Measurements from ENCODE around the gene MAPRE3.

Gene MAPRE3

GRCh38 chr2:27040282-27040681, 69.8 kb downstream of the MAPRE3 start:
- no peak for DNase-seq (ENCODE audit: low spot score)

- no peak for DNase-seq (ENCODE audit: low spot score)
These were observed 71.3 kb downstream of the MAPRE3 start for GRCh38 chr2:27041752-27042151.

GRCh38 chr2:27042159-27042661, 71.8 kb downstream of the MAPRE3 start:
- peak; percentile 38 for DNase-seq (ENCODE audit: low spot score)

- DNase-seq (ENCODE audit: low spot score), result no peak
These were observed 72.7 kb downstream of the MAPRE3 start for GRCh38 chr2:27042985-27043634.

GRCh38 chr2:27049422-27050280, 79.2 kb downstream of the MAPRE3 start:
- DNase-seq (ENCODE audit: low spot score), result no peak

GRCh38 chr2:27050281-27050995, 80.0 kb downstream of the MAPRE3 start:
- no peak for DNase-seq (ENCODE audit: low spot score)

DNA sequence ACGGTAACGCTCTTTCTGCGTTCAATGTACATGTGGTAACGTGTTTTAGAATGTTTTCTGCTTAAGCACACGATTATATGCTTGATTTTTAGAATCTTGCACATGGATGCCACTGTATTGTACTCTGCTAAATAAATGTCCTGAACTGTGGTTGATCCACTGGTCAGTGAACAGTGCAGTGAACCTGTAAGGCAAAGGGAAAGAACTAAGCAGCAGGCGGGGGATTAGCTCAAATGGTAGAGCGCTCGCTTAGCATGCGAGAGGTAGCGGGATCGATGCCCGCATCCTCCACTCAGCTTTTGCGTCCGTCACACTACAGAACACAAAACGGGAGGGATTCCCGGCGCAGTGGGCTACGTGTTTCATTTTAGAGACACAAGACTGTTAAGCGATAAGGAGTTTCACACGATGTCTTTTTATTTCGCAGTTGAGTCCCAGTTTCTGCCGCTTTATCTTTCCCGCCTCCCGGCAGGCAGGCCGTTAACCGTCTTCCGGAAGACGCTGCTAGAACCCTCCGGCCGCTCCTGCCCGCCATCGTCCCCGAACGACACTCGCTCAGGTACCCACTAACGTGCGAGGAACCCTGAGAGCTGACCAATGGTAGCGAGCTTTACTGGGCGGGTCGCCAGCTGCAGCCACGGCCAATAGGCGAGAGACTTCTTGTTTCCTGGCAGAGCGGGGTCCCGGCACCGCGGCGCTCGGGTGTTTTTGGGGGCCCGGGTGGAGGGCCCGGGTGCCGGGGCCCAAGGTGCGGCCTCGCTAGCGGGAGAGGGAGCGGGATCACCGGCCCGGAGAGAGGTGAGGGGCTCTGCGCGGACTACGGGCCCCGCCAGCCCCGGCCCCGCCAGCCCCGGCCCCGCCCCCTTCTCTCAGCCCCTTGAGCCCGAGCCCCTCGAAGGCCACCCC, 80.8 kb downstream of the MAPRE3 start, which contains the start of gene AGBL5:
Gene AGBL5, plus strand, starts transcription at position 673 of the 906 bp plus-strand sequence. CDS start 1,291 bp downstream, outside the sequence.
- DNase-seq (ENCODE audit: low spot score), result peak; percentile 97

DNA sequence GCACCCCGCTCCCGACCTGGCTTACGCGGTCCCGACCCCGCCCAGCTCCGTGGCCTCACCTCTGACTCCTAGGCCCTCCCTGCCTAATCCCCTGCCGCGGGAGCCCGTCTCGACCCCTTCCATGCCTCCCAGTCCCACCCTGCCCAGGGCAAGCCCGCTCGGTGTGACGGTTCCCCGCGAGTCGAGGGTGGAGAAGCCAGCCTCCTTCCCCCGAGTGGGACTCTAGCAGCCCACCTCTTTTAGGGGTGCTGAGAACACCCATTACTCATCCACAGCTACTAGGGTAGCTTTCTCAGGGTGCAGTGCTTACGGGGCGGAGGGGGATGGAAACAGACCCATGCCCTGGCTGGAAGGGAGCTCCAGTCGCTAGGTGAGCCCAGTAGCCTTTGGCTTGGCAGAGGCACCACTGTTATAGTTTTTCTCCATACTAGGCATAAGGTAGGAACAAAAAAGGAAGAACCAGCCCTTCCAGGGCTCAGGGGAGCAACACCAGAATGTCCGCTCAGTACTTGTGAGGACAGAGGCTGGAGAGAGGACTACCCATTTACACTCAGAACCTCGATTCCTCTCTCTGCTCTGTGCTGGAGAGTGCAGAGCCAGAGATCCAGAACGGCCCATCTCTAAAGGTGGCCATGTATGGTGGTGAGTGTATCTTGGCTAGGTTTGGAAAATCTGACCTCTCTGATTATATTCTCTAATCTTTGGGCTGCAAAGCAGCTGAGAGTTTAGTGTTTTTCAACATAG, 81.6 kb downstream of the MAPRE3 start:
- DNase-seq (ENCODE audit: low spot score), result peak; percentile 43

- DNase-seq (ENCODE audit: low spot score), result no peak
These were observed 82.9 kb downstream of the MAPRE3 start for GRCh38 chr2:27053321-27053720.

GRCh38 chr2:27053776-27054175, 83.3 kb downstream of the MAPRE3 start:
- no peak for DNase-seq (ENCODE audit: low spot score)

DNA sequence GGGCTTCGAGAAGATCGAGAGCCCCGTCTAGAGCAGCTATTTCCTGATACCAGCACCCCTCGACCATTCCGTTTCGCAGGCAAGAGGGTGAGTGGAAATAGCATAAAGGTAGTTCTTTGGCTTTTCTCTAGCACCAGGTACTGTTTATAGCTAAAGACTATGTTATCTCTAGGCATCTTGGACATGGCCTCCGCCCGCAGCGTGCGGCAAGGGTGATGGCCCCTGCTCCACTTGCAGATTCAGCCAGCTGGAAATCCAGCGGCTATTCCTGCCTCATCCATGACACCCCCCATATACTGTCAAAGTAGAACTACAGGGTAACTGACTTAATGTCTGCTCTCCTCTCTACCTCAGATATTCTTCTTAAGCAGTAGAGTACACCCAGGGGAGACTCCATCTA, 84.3 kb downstream of the MAPRE3 start:
- DNase-seq (ENCODE audit: low spot score), result no peak

DNA sequence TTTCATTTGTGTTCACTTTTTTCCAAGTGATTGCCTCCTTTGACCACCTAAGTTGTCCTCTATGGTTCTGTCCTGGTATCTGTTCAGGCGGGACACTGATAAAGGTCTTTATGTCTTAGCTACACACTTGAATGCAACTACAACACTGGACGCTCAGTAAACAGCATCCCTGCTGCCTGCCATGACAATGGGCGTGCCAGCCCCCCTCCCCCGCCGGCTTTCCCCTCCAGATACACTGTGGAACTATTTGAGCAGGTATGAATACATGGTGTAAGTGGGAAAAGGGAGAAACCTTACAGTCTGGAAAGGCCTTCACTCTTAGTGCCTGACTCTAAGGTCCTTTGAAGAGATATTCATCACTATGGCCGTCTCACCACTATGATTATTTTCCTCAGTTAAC, 86.7 kb downstream of the MAPRE3 start:
- DNase-seq (ENCODE audit: low spot score), result no peak

GRCh38 chr2:27058210-27058609, 87.8 kb downstream of the MAPRE3 start:
- no peak for DNase-seq (ENCODE audit: low spot score)

DNA sequence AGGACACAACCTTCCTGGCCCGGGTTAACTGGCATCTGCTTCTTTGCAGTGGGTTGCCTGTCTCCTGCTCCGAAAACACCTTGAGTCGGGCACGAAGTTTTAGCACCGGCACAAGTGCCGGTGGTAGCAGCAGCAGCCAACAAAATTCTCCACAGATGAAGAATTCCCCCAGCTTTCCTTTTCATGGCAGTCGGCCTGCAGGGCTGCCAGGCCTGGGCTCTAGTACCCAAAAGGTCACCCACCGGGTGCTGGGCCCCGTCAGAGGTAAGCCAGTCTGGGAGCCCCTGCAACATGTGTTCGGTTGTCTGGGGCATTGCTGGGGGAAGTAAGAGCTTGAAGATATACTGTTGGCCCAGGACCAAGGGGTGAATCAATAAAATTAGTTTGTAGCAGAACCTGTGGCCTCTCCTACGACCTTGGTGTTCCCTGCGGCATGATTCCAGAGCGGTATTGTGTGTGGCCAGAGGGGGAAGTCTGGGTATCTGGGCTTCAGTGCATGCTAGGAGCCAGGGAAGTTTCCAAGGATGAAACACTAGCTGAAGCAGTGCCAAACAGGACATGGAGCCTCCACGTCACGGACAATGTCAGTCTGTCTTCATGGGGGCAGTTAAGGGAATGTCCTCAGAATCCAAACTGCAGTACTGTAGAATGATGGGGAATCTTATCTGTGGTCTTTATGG, 88.8 kb downstream of the MAPRE3 start:
- DNase-seq (ENCODE audit: low spot score), result no peak

GRCh38 chr2:27060323-27060722, 89.9 kb downstream of the MAPRE3 start:
- no peak for DNase-seq (ENCODE audit: low spot score)

DNA sequence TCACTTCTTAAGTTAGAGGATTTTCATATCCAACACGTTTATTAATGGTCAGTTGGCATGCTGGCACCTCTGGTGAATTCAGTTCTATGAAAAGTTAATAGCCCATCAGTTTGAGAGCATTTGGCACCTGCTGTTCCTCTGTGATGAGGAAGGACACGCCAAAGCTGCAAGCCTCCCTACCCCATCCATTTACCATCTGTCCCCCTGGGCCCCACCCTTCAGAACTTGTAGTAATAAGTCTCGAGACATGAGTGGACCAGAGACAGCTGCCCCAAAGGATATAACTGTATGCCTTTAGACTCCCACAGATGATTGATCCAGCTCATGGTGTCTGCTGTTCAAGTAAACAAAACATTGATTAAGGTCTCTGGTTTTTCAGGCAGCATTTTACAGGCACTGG, 94.7 kb downstream of the MAPRE3 start:
- DNase-seq (ENCODE audit: low spot score), result no peak

DNA sequence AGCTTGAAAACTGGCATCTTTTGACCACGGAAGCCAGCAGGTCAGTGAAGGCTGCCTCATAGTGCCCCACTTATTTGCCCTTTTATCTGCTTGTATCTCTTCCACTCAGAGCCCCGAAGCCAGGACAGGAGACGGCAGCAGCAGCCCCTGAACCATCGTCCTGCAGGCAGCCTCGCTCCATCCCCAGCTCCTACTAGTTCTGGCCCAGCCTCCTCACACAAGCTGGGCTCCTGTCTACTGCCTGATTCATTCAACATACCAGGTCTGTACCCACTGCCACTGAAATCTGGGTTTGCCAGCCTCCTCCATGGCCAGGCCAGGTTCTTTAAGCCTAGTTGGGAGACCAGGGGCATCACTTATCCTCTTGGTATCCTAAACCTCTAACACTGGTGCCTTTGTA, 96.9 kb downstream of the MAPRE3 start:
- DNase-seq (ENCODE audit: low spot score), result no peak

GRCh38 chr2:27069436-27069835, 99.0 kb downstream of the MAPRE3 start:
- no peak for DNase-seq (ENCODE audit: low spot score)

- no peak for DNase-seq (ENCODE audit: low spot score)
These were observed 99.7 kb downstream of the MAPRE3 start for GRCh38 chr2:27069961-27070618.
